A549 (cell line): ENCODE data around the gene ATP2C2. TPM values are rescaled to one million over a fixed set of nuclear protein-coding genes. Genes with fewer than 3 reads are reported as not detected.
A peak's percentile ranks its signal among the peaks of the same experiment; 100 is the strongest.

Source experiments
- ATAC-seq, 2 experiments: fragments of 200-7000 bp in 1 of 2; fragments of >200 bp in 1 of 2; cut with Nextera tagmentation in 1 of 2; cut with Tn5 transposase in 1 of 2; 3 replicates each; pipeline versions ENCODE4 v1.8.0 to v1.9.1; 2018 to 2020; ENCODE audit warnings: mild to moderate bottlenecking in 1 of 2, moderate library complexity in 1 of 2
- CTCF ChIA-PET: fragments of 300-600 bp; sonication (Branson Sonifier 250); formaldehyde crosslinking; extraction: SDS; loops from one replicate; lab custom pipeline; 2021; ENCODE audit warnings: antibody characterized with exemption, inconsistent platforms; lab: Yijun Ruan, JAX
- POLR2A ChIA-PET: fragments of 350-600 bp; formaldehyde crosslinking; extraction: SDS; loops from one replicate; lab custom pipeline; 2021; ENCODE audit warnings: antibody characterized with exemption, inconsistent platforms; lab: Yijun Ruan, JAX
- DNase-seq, 2 experiments: peaks; one replicate each; pipeline versions ENCODE4 v3.0.0 to v3.0.0-alpha.2; 2011 to 2016; ENCODE audit warnings: low read depth in 1 of 2, low spot score in 1 of 2
- FAIRE-seq: peaks from 2 replicates; lab custom pipeline; 2011; peaks lifted over from hg19 to GRCh38; lab: Jason Lieb, UNC
- H3K27ac ChIP-seq, 2 experiments: fragments of >200 bp; sonication (Bioruptor Twin); formaldehyde crosslinking; 3 replicates each; pipeline ENCODE4 v1.5.1; 2016 to 2017
- H3K4me1 ChIP-seq: fragments of >200 bp; sonication (Bioruptor Twin); formaldehyde crosslinking; 3 replicates; pipeline ENCODE4 v1.6.1; 2016
- H3K4me2 ChIP-seq: fragments of >200 bp; sonication (Bioruptor Twin); formaldehyde crosslinking; 3 replicates; pipeline ENCODE4 v1.6.1; 2016
- H3K4me3 ChIP-seq: fragments of >200 bp; sonication (Bioruptor Twin); formaldehyde crosslinking; 3 replicates; pipeline ENCODE4 v1.5.1; 2016
- H3K9me3 ChIP-seq: fragments of >200 bp; sonication (Bioruptor Twin); formaldehyde crosslinking; 3 replicates; pipeline ENCODE4 v1.6.1; 2016
- BCL3 ChIP-seq: fragments of >200 bp; sonication (Bioruptor Twin); formaldehyde crosslinking; IDR thresholded peaks from 3 replicates; pipeline ENCODE4 v1.6.1; 2016
- HOXB13 ChIP-seq: fragments of 250-450 bp; sonication (Bioruptor Pico); IDR thresholded peaks from 2 replicates; pipeline ENCODE4 v1.5.0; 2020; ENCODE audit warnings: low read depth, mild to moderate bottlenecking, moderate library complexity
- JUN ChIP-seq, 2 experiments: fragments of >200 bp; sonication (Bioruptor Twin); formaldehyde crosslinking; IDR thresholded peaks; 2 replicates in 1 of 2; 3 replicates in 1 of 2; pipeline ENCODE4 v1.6.1; 2016 to 2017
- NR3C1 ChIP-seq: fragments of >200 bp; sonication (Bioruptor Twin); formaldehyde crosslinking; IDR thresholded peaks from 3 replicates; pipeline ENCODE4 v1.6.1; 2017
- PHF8 ChIP-seq: fragments of 200-600 bp; sonication (generic); IDR thresholded peaks from 2 replicates; pipeline ENCODE4 v1.6.1; 2016; ENCODE audit warnings: low read depth, mild to moderate bottlenecking, antibody characterized with exemption, moderate library complexity, borderline replicate concordance
- POLR2A ChIP-seq: IDR thresholded peaks from 2 replicates; pipeline ENCODE4 v1.6.1; 2012; ENCODE audit warnings: mild to moderate bottlenecking, low read length
- RAD21 ChIP-seq, 2 experiments: fragments of >200 bp in 1 of 2; sonication (Bioruptor Twin) in 1 of 2; formaldehyde crosslinking in 1 of 2; IDR thresholded peaks in 1 of 2; conservative IDR thresholded peaks in 1 of 2; 2 replicates in 1 of 2; 3 replicates in 1 of 2; pipeline ENCODE4 v1.6.1; 2012 to 2018; ENCODE audit warnings: inconsistent platforms in 1 of 2
- RCOR1 ChIP-seq: fragments of 150-350 bp; IDR thresholded peaks from 2 replicates; pipeline ENCODE4 v1.6.1; 2014; ENCODE audit warnings: antibody characterized with exemption, low read length, low read depth
- REST ChIP-seq: fragments of 200-600 bp; sonication (generic); IDR thresholded peaks from 2 replicates; pipeline ENCODE4 v1.6.1; 2016; ENCODE audit warnings: antibody characterized with exemption, mild to moderate bottlenecking, moderate library complexity
- RFX5 ChIP-seq: fragments of 450-650 bp; IDR thresholded peaks from 2 replicates; pipeline ENCODE4 v1.7.1; 2014; ENCODE audit warnings: antibody characterized with exemption, mild to moderate bottlenecking, moderate library complexity
- SMC3 ChIP-seq: fragments of >200 bp; sonication (Bioruptor Twin); formaldehyde crosslinking; IDR thresholded peaks from 3 replicates; pipeline ENCODE4 v1.6.1; 2018; ENCODE audit warnings: inconsistent platforms
- ZNF302 ChIP-seq: fragments of 250-450 bp; sonication (Bioruptor Pico); IDR thresholded peaks from 2 replicates; pipeline ENCODE4 v1.9.0; 2021; ENCODE audit warnings: inconsistent platforms, mild to moderate bottlenecking, moderate library complexity
- WGBS: methylation state at CpG from one replicate; pipeline ENCODE4 v1.1.6; 2017; ENCODE audit errors: missing lambda C conversion rate; 5-methylcytosine and 5-hydroxymethylcytosine counted together
- polyA plus RNA-seq, 4 experiments: library from polyadenylated mRNA; depleted of rRNA in 3 of 4; stranded (reverse); fragments of >200 nt; fragmentation: RNase III in 1 of 4; extraction: RNeasy Plus Mini Kit Qiagen cat#74134 plus additional on column Dnase treatment in 1 of 4; gene quantifications; 2 replicates in 3 of 4; 3 replicates in 1 of 4; pipeline ENCODE4 v1.2.3, GENCODE V29; 2011 to 2017

Gene ATP2C2
- polyA plus RNA-seq, 2 of the 4 experiments (the other 2 are of a cell fraction): 0.14 to 0.17 TPM

- TF ChIP-seq REST (no peak), RCOR1 (no peak), POLR2A (no peak)
Measured at GRCh38 chr16:84451781-84452180, 83.4 kb downstream of the ATP2C2 start (continued).

GRCh38 chr16:84453061-84453752 lies 84.9 kb downstream of the ATP2C2 start:
- TF ChIP-seq RFX5: peak; percentile 81
- no peak for TF ChIP-seq RAD21 (conservative IDR thresholded peaks at IDR 0.05 in 1 of 2, IDR thresholded peaks at IDR 0.05 in 1 of 2)
- TF ChIP-seq PHF8: no peak
- no peak for TF ChIP-seq ZNF302 (CRISPR knock-in tag)
- Histone ChIP-seq H3K9me3 (no peaks in the 10 kb centered on the region), H3K27ac (no peak overlapping the region), H3K4me3 (no peak overlapping the region), H3K4me1 (no peaks in the 10 kb centered on the region), H3K4me2 (no peak overlapping the region)
- ChIA-PET CTCF (interaction anchor here (0.6 to 4.0 kb wide), 10 partner anchors 9 to 266 kb away, joined by 3 to 12 read pairs (median 3); partner anchors contain the start of gene TAF1C), POLR2A (no interaction called here)
- 89% methylated on average over 34 of the region's 34 CpGs for WGBS
- DNase-seq: no peak
- no peak for FAIRE-seq
- no peak for ATAC-seq

GRCh38 chr16:84454611-84455010 lies 86.3 kb downstream of the ATP2C2 start:
- DNase-seq: no peak
- Histone ChIP-seq H3K9me3 (no peaks in the 10 kb centered on the region), H3K4me2 (no peak overlapping the region), H3K4me3 (no peak overlapping the region), H3K27ac (no peak overlapping the region), H3K4me1 (no peaks in the 10 kb centered on the region)
- WGBS: 90% methylated on average over 12 of the region's 13 CpGs
- ChIA-PET CTCF (interaction anchor here (1.2 to 4.0 kb wide), 2 partner anchors 11 to 177 kb away, joined by 3 to 12 read pairs; no protein-coding TSS in a partner anchor), POLR2A (no interaction called here)
- no peak for FAIRE-seq
- no peak for TF ChIP-seq JUN (IDR thresholded peaks at IDR 0.05)
- no peak for TF ChIP-seq HOXB13
- TF ChIP-seq NR3C1: no peak
- no peak for TF ChIP-seq SMC3
- TF ChIP-seq RCOR1: no peak
- TF ChIP-seq REST: no peak
- no peak for TF ChIP-seq BCL3
- ATAC-seq: no peak
